ENCODE results near the gene ACOX3.
"Not testable (repeated sequence)": the region's sequence is repeated elsewhere in the genome, so short reads cannot be mapped to it uniquely, and the experiment has no call there.

Gene ACOX3

GRCh38 chr4:8422786-8423185, 17.7 kb downstream of the ACOX3 start:
- TF ChIP-seq CTCF (IDR thresholded peaks at IDR 0.05; ENCODE audit: borderline replicate concordance, insufficient read depth, low read depth, low read length): no peak
- H3K4me3 ChIP-seq (ENCODE audit: low read depth, low read length): no peak overlapping the region

GRCh38 chr4:8422327-8422726, 18.2 kb downstream of the ACOX3 start:
- TF ChIP-seq CTCF (IDR thresholded peaks at IDR 0.05; ENCODE audit: borderline replicate concordance, insufficient read depth, low read depth, low read length): no peak
- no peak overlapping the region for H3K4me3 ChIP-seq (ENCODE audit: low read depth, low read length)

- H3K4me3 ChIP-seq (ENCODE audit: low read depth, low read length): not testable (repeated sequence)
These were observed 20.4 kb downstream of the ACOX3 start for GRCh38 chr4:8420151-8420550.

GRCh38 chr4:8419222-8420041, 21.1 kb downstream of the ACOX3 start:
- no peak for TF ChIP-seq CTCF (IDR thresholded peaks at IDR 0.05; ENCODE audit: borderline replicate concordance, insufficient read depth, low read depth, low read length)
- H3K4me3 ChIP-seq (ENCODE audit: low read depth, low read length): no peak overlapping the region

- no peak for TF ChIP-seq CTCF (IDR thresholded peaks at IDR 0.05; ENCODE audit: borderline replicate concordance, insufficient read depth, low read depth, low read length)
- H3K4me3 ChIP-seq (ENCODE audit: low read depth, low read length): no peak overlapping the region
These were observed 23.4 kb downstream of the ACOX3 start for GRCh38 chr4:8417071-8417614.

- no peak overlapping the region for H3K4me3 ChIP-seq (ENCODE audit: low read depth, low read length)
- no peak for TF ChIP-seq CTCF (IDR thresholded peaks at IDR 0.05; ENCODE audit: borderline replicate concordance, insufficient read depth, low read depth, low read length)
These were observed 26.1 kb downstream of the ACOX3 start for GRCh38 chr4:8414377-8414776.

GRCh38 chr4:8412288-8412687, 28.2 kb downstream of the ACOX3 start:
- no peak for TF ChIP-seq CTCF (IDR thresholded peaks at IDR 0.05; ENCODE audit: borderline replicate concordance, insufficient read depth, low read depth, low read length)
- H3K4me3 ChIP-seq (ENCODE audit: low read depth, low read length): no peak overlapping the region
